Adrenal gland (tissue), 12 donors: ENCODE results near the gene TGFB2. TPM values are rescaled to one million over a fixed set of nuclear protein-coding genes. Genes with fewer than 3 reads are reported as not detected.

ENCODE experiments used
- DNase-seq, 7 donors: peaks; one replicate each; pipeline ENCODE4 v3.0.0-alpha.2; 2019 to 2020
- H3K27ac ChIP-seq, 5 donors: fragments of 200-600 bp; sonication (generic) in 4 of 5; 1 replicate in 3 of 5; 2 replicates in 2 of 5; pipeline versions ENCODE4 v1.5.1 to v1.8.0; 2016 to 2020; ENCODE audit warnings: mild to moderate bottlenecking in 1 of 5
- H3K27me3 ChIP-seq: fragments of 200-600 bp; 2 replicates; pipeline ENCODE4 v1.8.0; 2021
- H3K36me3 ChIP-seq, 2 donors: fragments of 200-600 bp; replicated peaks in 1 of 2; 1 replicate in 1 of 2; 2 replicates in 1 of 2; pipeline versions ENCODE4 v1.5.1 to v1.8.0; 2018 to 2022
- H3K4me1 ChIP-seq, 2 donors: fragments of 200-600 bp; replicated peaks in 1 of 2; 1 replicate in 1 of 2; 2 replicates in 1 of 2; pipeline versions ENCODE4 v1.5.1 to v1.8.0; 2018 to 2021
- H3K4me3 ChIP-seq, 4 donors: fragments of 200-600 bp; sonication (generic) in 3 of 4; one replicate each; pipeline ENCODE4 v1.5.1; 2016 to 2018
- H3K9me3 ChIP-seq, 3 donors: fragments of 200-600 bp; sonication (generic) in 1 of 3; replicated peaks in 1 of 3; 1 replicate in 2 of 3; 2 replicates in 1 of 3; pipeline versions ENCODE4 v1.5.1 to v1.8.0; 2016 to 2021
- POLR2A ChIP-seq, 2 donors: fragments of 450-650 bp; IDR thresholded peaks; one replicate each; pipeline ENCODE4 v1.6.1; 2017; ENCODE audit warnings: antibody characterized with exemption in 2 of 2, mild to moderate bottlenecking in 2 of 2, moderate library complexity in 1 of 2
- WGBS, 4 donors: extraction: QIAGEN DNeasy Blood & Tissue Kit in 2 of 4; methylation state at CpG; one replicate each; pipeline versions ENCODE4 v1.1.5 to v1.1.7; 2013 to 2017; 5-methylcytosine and 5-hydroxymethylcytosine counted together
- intact Hi-C, 2 donors: fragments of 100-400 bp; cut with DNase I; formaldehyde crosslinking; loops; one replicate each; pipeline versions ENCODE4 v1.14.1 to v1.15.0; 2022 to 2023
- polyA plus RNA-seq, 3 donors: library from polyadenylated mRNA; stranded (reverse); fragments of 200-250 nt in 2 of 3; fragments of 350-450 nt in 1 of 3; fragmentation: Illumina TruSeq in 1 of 3; extraction: RNeasy Lipid Tissue Mini Kit (QIAGEN cat#74804) in 1 of 3; gene quantifications; one replicate each; pipeline ENCODE4 v1.2.3, GENCODE V29; 2013 to 2014
- total RNA-seq, 9 donors: library from RNA; depleted of rRNA in 4 of 9; stranded (reverse); fragments of >200 nt in 4 of 9; fragments of 120-200 nt in 1 of 9; fragmentation: NEBNext Ultra II Directional in 1 of 9; extraction: Animal tissue kit (Norgen Biotek cat#: 25700) in 1 of 9; gene quantifications; one replicate each; pipeline versions ENCODE4 v1.1.0 to v1.2.4, GENCODE V29; 2013 to 2023
- TF ChIP-seq, protein P1 (sequence below), 6 experiments: fragments of 450-650 bp in 4 of 6; fragments of 200-600 bp in 2 of 6; sonication (generic) in 1 of 6; IDR thresholded peaks; 1 replicate in 5 of 6; 2 replicates in 1 of 6; pipeline versions ENCODE4 v1.5.1 to v1.8.0; 2016 to 2021; ENCODE audit warnings: antibody characterized with exemption in 6 of 6, mild to moderate bottlenecking in 2 of 6, moderate library complexity in 1 of 6
- donor health status: healthy with polysubstance abuse.
- donor health status: Bipolar disorder and iron deficiency.
- donor health status: DM: yes; HTN: yes; CAD: no.
- donor health status: DM: no; HTN: no; CAD: no.
- donor health status: DM: no; HTN: no; CAD: no.
- donor health status: DM: yes; HTN: yes; CAD: no.

The TGFB2 gene
- total and polyA plus RNA-seq, 12 donors, result 0.24 to 4.2 (median 1.7) TPM

DNA sequence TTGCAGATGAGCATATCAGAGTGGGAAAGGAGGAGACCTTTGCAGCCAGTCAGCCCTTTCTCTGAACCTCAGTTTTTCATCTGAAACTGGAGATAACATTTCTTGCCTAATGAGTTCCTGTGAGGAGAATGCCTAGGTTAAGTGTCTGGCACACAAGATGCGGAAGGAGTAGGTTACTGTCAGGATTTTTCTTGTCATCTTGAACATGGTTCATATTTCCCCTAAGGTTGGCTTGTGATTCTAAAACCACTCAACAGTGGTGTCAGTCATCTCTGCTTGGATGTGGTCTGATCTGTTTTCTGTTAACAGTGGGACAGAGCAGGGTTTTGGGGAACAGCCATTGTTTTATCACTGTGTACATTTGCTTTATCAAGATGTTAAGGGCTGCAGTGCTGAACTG lies 70.6 kb downstream of the TGFB2 start:
- no peak for TF ChIP-seq POLR2A (IDR thresholded peaks at IDR 0.05)
- TF ChIP-seq, protein P1, sequence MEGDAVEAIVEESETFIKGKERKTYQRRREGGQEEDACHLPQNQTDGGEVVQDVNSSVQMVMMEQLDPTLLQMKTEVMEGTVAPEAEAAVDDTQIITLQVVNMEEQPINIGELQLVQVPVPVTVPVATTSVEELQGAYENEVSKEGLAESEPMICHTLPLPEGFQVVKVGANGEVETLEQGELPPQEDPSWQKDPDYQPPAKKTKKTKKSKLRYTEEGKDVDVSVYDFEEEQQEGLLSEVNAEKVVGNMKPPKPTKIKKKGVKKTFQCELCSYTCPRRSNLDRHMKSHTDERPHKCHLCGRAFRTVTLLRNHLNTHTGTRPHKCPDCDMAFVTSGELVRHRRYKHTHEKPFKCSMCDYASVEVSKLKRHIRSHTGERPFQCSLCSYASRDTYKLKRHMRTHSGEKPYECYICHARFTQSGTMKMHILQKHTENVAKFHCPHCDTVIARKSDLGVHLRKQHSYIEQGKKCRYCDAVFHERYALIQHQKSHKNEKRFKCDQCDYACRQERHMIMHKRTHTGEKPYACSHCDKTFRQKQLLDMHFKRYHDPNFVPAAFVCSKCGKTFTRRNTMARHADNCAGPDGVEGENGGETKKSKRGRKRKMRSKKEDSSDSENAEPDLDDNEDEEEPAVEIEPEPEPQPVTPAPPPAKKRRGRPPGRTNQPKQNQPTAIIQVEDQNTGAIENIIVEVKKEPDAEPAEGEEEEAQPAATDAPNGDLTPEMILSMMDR (IDR thresholded peaks at IDR 0.05), result no peak
- H3K36me3 ChIP-seq, result no peaks in the 10 kb centered on the region
- intact Hi-C loops, result no loop called here
- WGBS, 4 donors, result 83 to 100% (median 96%) methylated on average over 1 of the region's 1 CpG
- H3K4me1 ChIP-seq, result no peaks in the 10 kb centered on the region
- H3K9me3 ChIP-seq, result no peaks in the 10 kb centered on the region
- DNase-seq, result no peak
- H3K27me3 ChIP-seq, result no peaks in the 10 kb centered on the region
- no peak overlapping the region for H3K4me3 ChIP-seq
- no peak overlapping the region for H3K27ac ChIP-seq

DNA sequence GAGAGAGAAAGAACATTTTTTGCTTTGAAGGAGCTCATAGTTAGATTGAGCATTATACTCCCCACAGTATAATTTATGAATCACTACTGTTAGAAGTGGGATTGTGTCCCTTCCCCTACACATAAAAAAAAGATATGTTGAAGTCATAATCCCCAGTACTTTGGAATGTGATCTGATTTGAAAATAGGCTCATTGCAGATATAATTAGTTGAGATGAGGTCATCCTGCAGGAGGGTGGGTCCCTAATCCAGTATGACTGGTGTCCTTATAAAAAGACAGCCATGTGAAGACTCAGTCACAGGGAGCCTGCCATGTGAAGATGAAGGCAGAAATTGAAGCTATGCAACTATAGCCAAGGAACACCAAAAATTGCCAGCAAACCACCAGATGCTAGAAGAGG lies 76.4 kb downstream of the TGFB2 start:
- DNase-seq, result no peak
- Histone ChIP-seq H3K27ac (no peak overlapping the region), H3K4me1 (no peaks in the 10 kb centered on the region), H3K27me3 (no peaks in the 10 kb centered on the region), H3K4me3 (no peak overlapping the region), H3K36me3 (no peaks in the 10 kb centered on the region), H3K9me3 (no peaks in the 10 kb centered on the region)
- TF ChIP-seq, protein P1 (IDR thresholded peaks at IDR 0.05), result no peak
- TF ChIP-seq POLR2A (IDR thresholded peaks at IDR 0.05), result no peak
- intact Hi-C loops, result no loop called here

DNA sequence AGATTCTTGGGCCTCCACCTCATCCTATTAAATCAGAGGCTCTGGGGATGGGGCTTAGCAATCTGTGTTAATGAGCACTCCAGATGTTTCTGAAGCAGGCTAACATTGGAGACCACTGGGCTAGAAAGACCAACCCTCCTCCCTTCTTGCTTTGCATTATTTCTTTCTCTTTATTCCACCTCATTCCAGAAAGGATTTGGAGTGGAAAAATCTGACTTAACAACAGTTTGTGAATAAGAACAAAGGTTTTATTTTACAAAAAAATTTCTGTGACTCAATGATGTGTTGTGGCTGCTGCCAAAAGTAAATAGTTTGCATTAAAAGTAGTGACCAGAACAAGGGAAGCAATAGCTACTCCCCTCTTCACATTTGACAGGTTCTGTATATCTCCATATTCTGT lies 79.4 kb downstream of the TGFB2 start:
- H3K4me1 ChIP-seq, result no peaks in the 10 kb centered on the region
- no peaks in the 10 kb centered on the region for H3K36me3 ChIP-seq
- no peak for DNase-seq
- intact Hi-C loops, result no loop called here
- no peaks in the 10 kb centered on the region for H3K9me3 ChIP-seq
- TF ChIP-seq, protein P1 (IDR thresholded peaks at IDR 0.05), result no peak
- no peak for TF ChIP-seq POLR2A (IDR thresholded peaks at IDR 0.05)
- H3K27me3 ChIP-seq, result no peaks in the 10 kb centered on the region
- no peak overlapping the region for H3K4me3 ChIP-seq
- no peak overlapping the region for H3K27ac ChIP-seq

DNA sequence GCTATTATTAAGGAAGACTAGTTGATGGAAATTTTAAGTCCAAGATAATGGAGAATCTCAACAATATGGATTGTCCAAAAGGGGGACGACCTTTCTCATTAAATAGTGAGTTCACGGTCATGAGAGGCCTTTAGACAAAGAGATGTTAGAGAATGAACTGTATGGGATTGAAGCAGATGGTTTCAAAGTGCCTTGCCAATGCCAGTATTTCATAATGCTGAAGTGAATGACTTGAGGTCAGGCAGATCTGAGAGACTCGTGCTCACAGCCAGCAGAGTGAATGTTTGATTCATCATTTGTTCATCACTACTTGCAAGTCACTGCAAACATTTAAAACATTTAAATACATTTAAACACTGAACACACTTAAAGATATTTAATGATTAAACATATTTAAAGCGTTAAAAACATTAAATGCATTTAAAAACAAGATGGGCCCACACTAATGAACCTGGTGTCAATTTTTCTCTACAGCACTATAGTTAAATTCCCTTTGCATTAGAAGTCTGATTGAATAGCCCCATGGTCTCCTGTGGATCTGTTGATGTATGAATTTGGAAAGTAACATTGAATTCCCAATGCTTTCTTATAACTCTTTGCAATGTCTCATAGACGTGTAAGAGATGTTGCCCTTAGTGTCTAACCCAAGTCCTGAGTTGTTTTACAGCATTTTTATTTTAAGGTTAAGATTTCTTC lies 80.7 kb downstream of the TGFB2 start:
- Histone ChIP-seq H3K9me3 (no peaks in the 10 kb centered on the region), H3K36me3 (no peaks in the 10 kb centered on the region), H3K27me3 (no peaks in the 10 kb centered on the region), H3K4me1 (no peaks in the 10 kb centered on the region), H3K4me3 (no peak overlapping the region), H3K27ac (no peak overlapping the region)
- DNase-seq, result no peak
- no peak for TF ChIP-seq POLR2A (IDR thresholded peaks at IDR 0.05)
- TF ChIP-seq, protein P1 (IDR thresholded peaks at IDR 0.05), result no peak
- 71 to 82% (median 77%) methylated on average over 5 of the region's 5 CpGs for WGBS, 4 donors
- intact Hi-C loops, result no loop called here
